Measurements from ENCODE around the gene PGA5.

The PGA5 gene

GRCh38 chr11:61272731-61273130 is 31.8 kb downstream of the PGA5 start:
- TF ChIP-seq CEBPB (IDR thresholded peaks at IDR 0.05) (no peak), ZBTB7A (IDR thresholded peaks at IDR 0.05; ENCODE audit: low read depth) (no peak), EP300 (IDR thresholded peaks at IDR 0.05; ENCODE audit: borderline replicate concordance) (no peak), TEAD4 (IDR thresholded peaks at IDR 0.05) (no peak), MAX (IDR thresholded peaks at IDR 0.05) (no peak), TAF1 (IDR thresholded peaks at IDR 0.05; ENCODE audit: low read depth) (no peak), CREB1 (IDR thresholded peaks at IDR 0.05; ENCODE audit: low read depth) (no peak), FOXM1 (IDR thresholded peaks at IDR 0.05; ENCODE audit: borderline replicate concordance, low read depth) (no peak), USF1 (IDR thresholded peaks at IDR 0.05) (no peak)

GRCh38 chr11:61273178-61274078 is 32.5 kb downstream of the PGA5 start:
- TF ChIP-seq TAF1 (IDR thresholded peaks at IDR 0.05; ENCODE audit: low read depth), result peak; percentile 32; the same call in 1 of the 2 replicates
- TF ChIP-seq NFIC (IDR thresholded peaks at IDR 0.05), result peak; percentile 65
- no peak for TF ChIP-seq ZBTB7A (IDR thresholded peaks at IDR 0.05; ENCODE audit: low read depth)
- TF ChIP-seq YY1 (IDR thresholded peaks at IDR 0.05; ENCODE audit: low read depth), result peak; percentile 52; the same call in 1 of the 2 replicates

- TF ChIP-seq USF1 (IDR thresholded peaks at IDR 0.05) (no peak), EGR1 (IDR thresholded peaks at IDR 0.05) (no peak), FOXM1 (IDR thresholded peaks at IDR 0.05; ENCODE audit: borderline replicate concordance, low read depth) (no peak), TAF1 (IDR thresholded peaks at IDR 0.05; ENCODE audit: low read depth) (no peak), TEAD4 (IDR thresholded peaks at IDR 0.05) (no peak), CREB1 (IDR thresholded peaks at IDR 0.05; ENCODE audit: low read depth) (no peak), NFIC (IDR thresholded peaks at IDR 0.05) (no peak), CEBPB (IDR thresholded peaks at IDR 0.05) (no peak), EP300 (IDR thresholded peaks at IDR 0.05; ENCODE audit: borderline replicate concordance) (no peak), RAD21 (IDR thresholded peaks at IDR 0.05; ENCODE audit: low read depth) (no peak), REST (IDR thresholded peaks at IDR 0.05; ENCODE audit: low read depth) (no peak), MAX (IDR thresholded peaks at IDR 0.05) (no peak), YY1 (IDR thresholded peaks at IDR 0.05; ENCODE audit: low read depth) (no peak)
Observed at GRCh38 chr11:61274084-61274483, 33.1 kb downstream of the PGA5 start.

- TF ChIP-seq CREB1 (IDR thresholded peaks at IDR 0.05; ENCODE audit: low read depth) (no peak), YY1 (IDR thresholded peaks at IDR 0.05; ENCODE audit: low read depth) (no peak), USF1 (IDR thresholded peaks at IDR 0.05) (no peak), EP300 (IDR thresholded peaks at IDR 0.05; ENCODE audit: borderline replicate concordance) (no peak), RAD21 (IDR thresholded peaks at IDR 0.05; ENCODE audit: low read depth) (no peak), TEAD4 (IDR thresholded peaks at IDR 0.05) (no peak), REST (IDR thresholded peaks at IDR 0.05; ENCODE audit: low read depth) (no peak), NFIC (IDR thresholded peaks at IDR 0.05) (no peak), TCF12 (IDR thresholded peaks at IDR 0.05; ENCODE audit: low read depth) (no peak), TAF1 (IDR thresholded peaks at IDR 0.05; ENCODE audit: low read depth) (no peak), ZBTB7A (IDR thresholded peaks at IDR 0.05; ENCODE audit: low read depth) (no peak), CEBPB (IDR thresholded peaks at IDR 0.05) (no peak), MAX (IDR thresholded peaks at IDR 0.05) (no peak), EGR1 (IDR thresholded peaks at IDR 0.05) (no peak)
Observed at GRCh38 chr11:61275191-61275590, 34.2 kb downstream of the PGA5 start.

Measured in Ishikawa (cell line).